GM13977 (cell line): ENCODE data around the gene TTC29.

Experiments
- DNase-seq: peaks from one replicate; pipeline ENCODE4 v3.0.0; 2012; ENCODE audit warnings: low spot score
- CTCF ChIP-seq: IDR thresholded peaks from 2 replicates; pipeline ENCODE4 v1.5.1; 2012; ENCODE audit warnings: mild to moderate bottlenecking, control low read depth; ENCODE audit not compliant: insufficient read depth; ENCODE audit errors: extremely low read depth, missing control alignments
- in situ Hi-C: fragments of 300-500 bp; cut with MboI; formaldehyde crosslinking; loops from one replicate; pipeline ENCODE4 v1.12.0; 2022; ENCODE audit warnings: low sequenced_read_pairs, low pct_unique_long_range_greater_than_20kb, mixed read lengths, inconsistent platforms; ENCODE audit not compliant: unreplicated experiment

TTC29 gene

DNA sequence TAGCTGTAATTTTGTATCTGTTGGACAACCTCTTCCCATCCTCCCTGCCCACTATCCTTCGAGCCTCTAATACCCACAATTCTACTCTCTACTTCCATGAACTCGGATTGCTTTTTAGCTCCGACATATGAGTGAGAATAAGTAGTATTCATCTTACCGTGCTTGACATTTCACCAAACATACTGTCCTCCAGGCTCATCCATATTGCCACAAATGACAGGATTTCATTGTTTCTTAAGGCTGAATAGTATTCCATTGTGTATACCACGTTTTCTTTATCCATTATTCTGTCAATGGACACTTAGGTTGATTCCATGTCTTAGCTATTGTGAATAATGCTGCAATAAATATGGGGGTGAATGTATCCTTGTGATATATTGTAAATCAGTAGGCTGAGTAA lies 26.4 kb upstream of the TTC29 start:
- in situ Hi-C loops = no loop called here
- no peak for DNase-seq
- no peak for TF ChIP-seq CTCF

DNA sequence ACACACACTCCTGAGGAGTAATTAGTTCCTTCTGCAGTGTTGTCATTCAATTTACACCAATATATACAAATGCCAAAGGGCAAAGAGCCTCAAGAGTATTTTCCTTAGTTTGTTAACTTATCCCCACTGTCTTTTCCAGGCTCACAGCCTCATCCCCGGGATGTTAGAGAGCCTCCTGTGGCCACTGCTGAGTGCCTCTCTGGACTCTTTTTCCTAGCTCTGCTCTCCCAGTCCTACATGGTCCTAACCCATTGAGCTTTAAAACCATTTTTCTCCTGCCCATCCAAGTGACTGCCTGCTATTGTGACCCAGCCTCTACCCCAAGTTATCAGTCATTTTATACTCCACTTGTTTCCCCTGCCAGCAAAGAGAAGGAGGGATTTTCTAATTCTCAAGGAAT lies 23.5 kb upstream of the TTC29 start:
- no peak for TF ChIP-seq CTCF
- in situ Hi-C loops = no loop called here
- no peak for DNase-seq

DNA sequence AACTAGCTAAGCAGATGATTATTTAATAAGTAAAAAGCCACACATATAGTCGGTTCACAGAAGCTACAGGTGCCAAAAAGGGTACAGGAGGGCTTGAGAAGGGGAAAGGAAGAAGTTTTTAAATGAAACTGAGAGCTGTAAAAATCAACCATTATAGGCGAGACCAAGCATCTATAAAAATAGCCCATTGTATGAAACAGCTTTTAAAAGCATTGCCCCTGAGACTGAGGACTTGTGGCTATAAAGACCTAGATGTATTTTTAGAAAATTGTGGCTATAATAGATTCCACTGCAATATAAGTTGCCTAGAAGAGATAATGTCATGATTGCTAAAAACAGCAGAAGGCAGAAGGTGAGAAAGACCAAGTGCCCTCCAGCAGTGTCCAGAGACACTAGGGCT lies 15.0 kb upstream of the TTC29 start:
- in situ Hi-C loops = no loop called here
- no peak for TF ChIP-seq CTCF
- DNase-seq = no peak

DNA sequence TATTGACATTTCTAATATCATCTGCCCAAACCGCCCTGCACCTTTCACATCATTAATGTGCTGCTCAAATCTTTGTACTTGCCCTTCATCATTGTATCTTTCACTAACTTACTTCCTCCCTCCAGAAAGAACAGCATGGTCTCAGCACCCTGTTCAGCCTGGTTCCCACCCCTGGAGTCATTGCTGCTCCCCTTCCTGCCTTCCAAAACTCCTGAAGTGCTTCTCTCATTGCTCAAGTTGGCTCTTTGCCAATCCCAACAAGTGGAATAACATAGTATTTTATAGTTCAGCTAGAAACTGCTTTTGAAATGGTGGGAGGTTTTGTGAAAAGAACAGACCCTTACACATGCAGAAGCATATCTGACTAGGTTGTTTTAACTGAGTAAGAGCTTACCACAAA lies 14.0 kb upstream of the TTC29 start:
- in situ Hi-C loops = no loop called here
- no peak for DNase-seq
- TF ChIP-seq CTCF = no peak

DNA sequence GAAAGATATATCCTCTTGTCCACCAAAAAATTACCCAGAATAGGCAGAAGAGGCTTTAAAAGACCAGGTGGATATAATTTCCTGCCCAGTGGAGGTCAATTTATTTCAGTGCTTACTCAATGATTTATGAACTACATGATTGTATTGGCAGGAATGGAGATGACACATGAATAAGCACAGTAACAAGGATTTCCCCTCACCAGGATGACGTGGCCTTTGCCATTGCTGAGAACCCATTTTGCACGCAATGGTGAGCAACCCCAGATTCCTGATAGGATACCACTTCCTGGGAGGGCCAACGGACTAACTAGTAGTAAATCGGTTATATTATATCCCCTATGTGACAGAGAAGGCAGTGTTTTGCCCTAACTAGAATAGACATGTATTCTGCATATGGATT lies 11.6 kb upstream of the TTC29 start:
- no peak for DNase-seq
- no peak for TF ChIP-seq CTCF
- in situ Hi-C loops = no loop called here

- in situ Hi-C loops = no loop called here
- TF ChIP-seq CTCF = no peak
- no peak for DNase-seq
These were observed 7.2 kb upstream of the TTC29 start for GRCh38 chr4:146952896-146953295.

DNA sequence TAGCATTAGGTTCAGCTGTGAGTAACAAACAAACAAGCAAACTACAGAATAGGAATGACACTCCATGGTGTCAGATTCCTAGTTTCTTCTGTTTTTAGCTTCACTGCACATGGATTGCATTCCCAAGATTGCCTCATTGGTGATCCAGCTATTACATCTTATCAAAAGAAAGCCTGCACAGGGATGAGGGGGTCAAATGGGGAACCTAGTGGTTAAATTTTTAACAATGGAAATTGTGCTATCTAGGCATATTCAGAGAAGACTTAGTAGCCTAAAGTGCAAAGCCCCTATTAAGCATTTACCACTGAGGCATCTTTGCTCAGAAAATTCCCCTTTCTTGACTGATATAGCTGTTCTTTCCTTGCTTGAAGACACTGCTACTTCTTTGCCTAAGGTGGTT lies 3.9 kb upstream of the TTC29 start:
- in situ Hi-C loops = no loop called here
- no peak for TF ChIP-seq CTCF
- no peak for DNase-seq
